ENCODE results near the gene SPARC.

DNA sequence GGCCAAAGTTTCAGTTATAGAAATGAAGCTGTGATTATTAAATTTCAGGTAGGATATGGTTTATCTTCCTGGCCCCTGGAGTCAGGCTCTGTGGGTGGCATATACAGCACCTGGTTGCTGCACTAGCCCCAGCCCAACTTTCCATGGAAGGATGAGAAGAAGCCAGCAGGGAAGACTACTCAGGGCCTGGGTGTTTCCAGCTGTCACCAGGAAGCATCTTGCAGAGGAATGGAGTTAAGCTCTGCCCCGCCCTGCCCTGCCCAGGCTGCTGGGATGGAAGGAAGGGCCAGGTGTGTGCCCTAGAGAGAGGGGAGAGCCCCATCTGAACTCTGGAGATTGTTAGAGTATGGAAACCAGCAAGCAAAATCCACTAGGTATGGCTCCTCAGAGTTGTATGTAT, 52.8 kb downstream of the SPARC start:
- TF ChIP-seq GATA2 (IDR thresholded peaks at IDR 0.05; ENCODE audit: low read depth, low read length) (no peak), GATA3 (IDR thresholded peaks at IDR 0.05; ENCODE audit: low read depth, low read length) (no peak)

Data from SH-SY5Y (cell line).